WTC11 (cell line): Measurements from ENCODE around the gene ROR2. TPM values are rescaled to one million over a fixed set of nuclear protein-coding genes. Genes with fewer than 3 reads are reported as not detected.

ENCODE experiments used
- ATAC-seq: fragments of 200-7000 bp; cut with Tn5 transposase; 2 replicates; pipeline ENCODE4 v1.10.0; 2021; ENCODE audit warnings: mild to moderate bottlenecking, moderate library complexity
- CTCF ChIA-PET: fragments of 300-600 bp; sonication (Branson Sonifier 250); formaldehyde crosslinking; loops from one replicate; lab custom pipeline; 2021; ENCODE audit warnings: antibody characterized with exemption; lab: Charles Lee
- POLR2A ChIA-PET: fragments of 350-600 bp; sonication (Branson Sonifier 250); formaldehyde crosslinking; loops from one replicate; lab custom pipeline; 2021; ENCODE audit warnings: antibody characterized with exemption; lab: Charles Lee
- DNase-seq: peaks from one replicate; pipeline ENCODE4 v3.0.0; 2021; ENCODE audit warnings: low spot score
- H3K27ac Mint-ChIP-seq: 2 replicates; pipeline ENCODE4 v1.8.0; 2021; ENCODE audit warnings: mixed read lengths
- H3K27me3 Mint-ChIP-seq: 2 replicates; pipeline ENCODE4 v1.8.0; 2021; ENCODE audit warnings: low read depth, mild to moderate bottlenecking, moderate library complexity, mixed read lengths
- H3K36me3 Mint-ChIP-seq: 2 replicates; pipeline ENCODE4 v1.8.0; 2021; ENCODE audit warnings: mixed read lengths
- H3K4me1 Mint-ChIP-seq: 2 replicates; pipeline ENCODE4 v1.8.0; 2022; ENCODE audit warnings: mixed read lengths
- H3K4me3 Mint-ChIP-seq: 2 replicates; pipeline ENCODE4 v1.8.0; 2021; ENCODE audit warnings: mild to moderate bottlenecking, moderate library complexity, mixed read lengths
- H3K9me3 Mint-ChIP-seq: 2 replicates; pipeline ENCODE4 v1.8.0; 2021; ENCODE audit warnings: mixed read lengths
- AFF4 ChIP-seq: sonication (generic); formaldehyde crosslinking; IDR thresholded peaks from 2 replicates; pipeline ENCODE4 v1.8.1; 2023; ENCODE audit warnings: mild to moderate bottlenecking, missing genetic modification reagents, borderline replicate concordance
- ARID4B ChIP-seq: sonication (generic); formaldehyde crosslinking; IDR thresholded peaks from 2 replicates; pipeline ENCODE4 v1.8.0; 2023; ENCODE audit warnings: missing genetic modification reagents, mild to moderate bottlenecking, borderline replicate concordance
- ATF6 ChIP-seq: sonication (generic); formaldehyde crosslinking; IDR thresholded peaks from 2 replicates; pipeline ENCODE4 v1.8.1; 2023; ENCODE audit warnings: mild to moderate bottlenecking, missing genetic modification reagents
- CTCF ChIP-seq: fragments of 200-600 bp; IDR thresholded peaks from 2 replicates; pipeline ENCODE4 v1.8.0; 2022; ENCODE audit warnings: antibody characterized with exemption
- ELF4 ChIP-seq: sonication (generic); formaldehyde crosslinking; IDR thresholded peaks from 2 replicates; pipeline ENCODE4 v1.8.1; 2022; ENCODE audit warnings: low read depth, mild to moderate bottlenecking, moderate library complexity, missing genetic modification reagents
- ERG ChIP-seq: fragments of 250-450 bp; sonication (Bioruptor Pico); IDR thresholded peaks from 2 replicates; pipeline ENCODE4 v1.8.0; 2021; ENCODE audit warnings: mild to moderate bottlenecking
- ETV6 ChIP-seq: sonication (generic); formaldehyde crosslinking; IDR thresholded peaks from 2 replicates; pipeline ENCODE4 v1.8.1; 2022; ENCODE audit warnings: mild to moderate bottlenecking, missing genetic modification reagents
- NR3C1 ChIP-seq: sonication (generic); formaldehyde crosslinking; conservative IDR thresholded peaks from 2 replicates; pipeline ENCODE4 v1.8.1; 2023; ENCODE audit warnings: low read depth, mild to moderate bottlenecking, missing genetic modification reagents
- PRRX2 ChIP-seq: fragments of 250-450 bp; sonication (Bioruptor Pico); IDR thresholded peaks from 2 replicates; pipeline ENCODE4 v1.8.0; 2021; ENCODE audit warnings: mild to moderate bottlenecking
- TEAD4 ChIP-seq: sonication (generic); formaldehyde crosslinking; IDR thresholded peaks from 2 replicates; pipeline ENCODE4 v1.8.0; 2022; ENCODE audit warnings: mild to moderate bottlenecking, missing genetic modification reagents
- USF2 ChIP-seq: sonication (generic); formaldehyde crosslinking; IDR thresholded peaks from 2 replicates; pipeline ENCODE4 v1.8.1; 2023; ENCODE audit warnings: mild to moderate bottlenecking, missing genetic modification reagents, moderate library complexity
- ZNF121 ChIP-seq: sonication (generic); formaldehyde crosslinking; IDR thresholded peaks from 2 replicates; pipeline ENCODE4 v1.8.0; 2023; ENCODE audit warnings: missing genetic modification reagents
- total RNA-seq: library from RNA; stranded (reverse); gene quantifications from 3 replicates; pipeline ENCODE4 v1.2.3, GENCODE V29; 2021

ROR2 gene
- total RNA-seq, 1 experiment from 2014 or later = 19.8 TPM

- H3K4me1 Mint-ChIP-seq = peaks cover 6% of the 10 kb centered on the region
- no peak overlapping the region for H3K27ac Mint-ChIP-seq
- H3K4me3 Mint-ChIP-seq = no peak overlapping the region
- ChIA-PET POLR2A (no interaction called here), CTCF (interaction anchor here (0.6 to 1.9 kb wide), 3 partner anchors 10 to 189 kb away, joined by 3 to 7 read pairs (median 4); partner anchors contain the start of gene ROR2)
- no peak for ATAC-seq
- peaks cover under 1% of the 10 kb centered on the region; the same call in 1 of the 2 replicates for H3K27me3 Mint-ChIP-seq
- DNase-seq = no peak
- peaks cover 32% of the 10 kb centered on the region for H3K9me3 Mint-ChIP-seq
- peaks cover 4% of the 10 kb centered on the region for H3K36me3 Mint-ChIP-seq
- TF ChIP-seq ATF6 (CRISPR knock-in tag) = no peak
- no peak for TF ChIP-seq NR3C1 (CRISPR knock-in tag)
Observed at GRCh38 chr9:91760906-91761305, 189.1 kb downstream of the ROR2 start.

- H3K36me3 Mint-ChIP-seq = no peaks in the 10 kb centered on the region
- peaks cover 16% of the 10 kb centered on the region for H3K9me3 Mint-ChIP-seq
- H3K4me1 Mint-ChIP-seq = peaks cover 6% of the 10 kb centered on the region
- peak; percentile 84 for DNase-seq
- ChIA-PET POLR2A (no interaction called here), CTCF (interaction anchor here (0.6 to 1.7 kb wide), 63 partner anchors 8 to 844 kb away, joined by 3 to 51 read pairs (median 4); partner anchors contain the start of gene ROR2)
- no peaks in the 10 kb centered on the region for H3K27me3 Mint-ChIP-seq
- TF ChIP-seq USF2 (CRISPR knock-in tag) (no peak), ERG (CRISPR knock-in tag) (no peak), ARID4B (CRISPR knock-in tag) (no peak), ZNF121 (CRISPR knock-in tag) (peak; percentile 91), CTCF (peak; percentile 76)
- H3K4me3 Mint-ChIP-seq = no peak overlapping the region
- no peak overlapping the region for H3K27ac Mint-ChIP-seq
- peak; percentile 96 for ATAC-seq
Observed at GRCh38 chr9:91758491-91758981, 191.5 kb downstream of the ROR2 start.

- H3K27ac Mint-ChIP-seq = no peak overlapping the region
- no peaks in the 10 kb centered on the region for H3K27me3 Mint-ChIP-seq
- peaks cover 14% of the 10 kb centered on the region for H3K9me3 Mint-ChIP-seq
- no peak for TF ChIP-seq ELF4
- TF ChIP-seq ZNF121 (CRISPR knock-in tag) = no peak
- no peak for TF ChIP-seq AFF4
- TF ChIP-seq PRRX2 (CRISPR knock-in tag) = no peak
- no peak for TF ChIP-seq ETV6
- TF ChIP-seq TEAD4 = no peak
- TF ChIP-seq, all 79 proteins: peak for 0
- ChIA-PET POLR2A (no interaction called here), CTCF (interaction anchor here (0.6 to 1.7 kb wide), 52 partner anchors 8 to 843 kb away, joined by 3 to 51 read pairs (median 5); partner anchors contain the start of gene ROR2)
- DNase-seq (no peak), ATAC-seq (no peak)
- no peaks in the 10 kb centered on the region for H3K36me3 Mint-ChIP-seq
- H3K4me3 Mint-ChIP-seq = no peak overlapping the region
- H3K4me1 Mint-ChIP-seq = peaks cover 6% of the 10 kb centered on the region
Observed at GRCh38 chr9:91757782-91758181, 192.2 kb downstream of the ROR2 start.
